ENCODE results near the gene BAIAP3. TPM values are rescaled to one million over a fixed set of nuclear protein-coding genes. Genes with fewer than 3 reads are reported as not detected.

BAIAP3 gene
- total and polyA plus RNA-seq, 2 of the 4 experiments (the other 2 are of a cell fraction), result 0.36 to 0.65 TPM

DNA sequence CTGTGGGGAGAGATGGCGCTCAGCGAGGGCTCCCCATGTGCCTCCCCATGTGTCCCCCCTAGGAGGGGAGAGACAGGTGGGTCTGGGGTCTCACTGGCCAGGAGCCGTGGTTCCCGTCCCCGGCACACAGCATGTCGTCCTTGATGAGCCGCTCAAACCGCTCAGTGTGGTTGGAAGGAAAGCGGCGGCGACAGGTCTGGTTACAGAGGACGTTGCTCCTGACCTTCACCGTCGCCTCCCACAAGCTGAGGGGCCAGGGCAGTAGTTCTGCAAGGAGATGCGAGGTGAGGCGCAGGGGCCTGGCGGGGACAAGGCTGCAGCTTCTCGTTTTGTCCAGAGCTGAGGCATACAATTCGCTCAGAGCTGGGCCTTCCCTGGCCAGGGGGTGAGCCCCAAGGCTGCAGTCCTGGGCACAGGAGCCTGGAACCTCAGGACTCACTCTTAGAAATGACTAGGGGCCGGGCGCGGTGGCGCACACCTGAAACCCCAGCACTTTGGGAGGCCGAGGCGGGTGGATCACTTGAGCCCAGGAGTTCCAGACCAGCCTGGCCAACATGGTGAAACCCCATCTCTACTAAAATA lies 46.8 kb upstream of the BAIAP3 start:
- Histone ChIP-seq H3K27ac (ENCODE audit: insufficient read depth, low read length) (no peak overlapping the region), H3K23ac (ENCODE audit: low read depth, low read length) (no peak overlapping the region), H4K8ac (ENCODE audit: low read depth in 2 of 2, low read length in 2 of 2) (no peak overlapping the region), H4K91ac (ENCODE audit: insufficient read depth, low read depth, low read length) (no peak overlapping the region), H3K18ac (ENCODE audit: low read depth, low read length) (no peak overlapping the region), H2BK20ac (ENCODE audit: low read depth, low read length) (no peak overlapping the region), H3K4me3 (ENCODE audit: insufficient read depth, low read depth, low read length) (no peak overlapping the region), H2AK9ac (replicated peaks; ENCODE audit: low read depth, low read length, poor library complexity) (no peak overlapping the region), H4K20me1 (ENCODE audit: insufficient read depth, low read length) (no peaks in the 10 kb centered on the region), H3K4ac (ENCODE audit: low read depth, low read length) (no peak overlapping the region), H2AK5ac (ENCODE audit: low read depth, low read length) (no peak overlapping the region), H4K5ac (ENCODE audit: low read depth, low read length) (no peak overlapping the region), H3K9me3 (ENCODE audit: control insufficient read depth, insufficient read depth, low read length) (no peaks in the 10 kb centered on the region), H3K4me2 (ENCODE audit: low read depth, low read length) (no peak overlapping the region), H3K4me1 (ENCODE audit: control insufficient read depth, insufficient read depth, low read length) (no peaks in the 10 kb centered on the region; the same call in 1 of the 2 replicates), H2AFZ (replicated peaks; ENCODE audit: low read length, poor library complexity) (no peak overlapping the region), H3K36me3 (ENCODE audit: control insufficient read depth, insufficient read depth, low read length) (no peaks in the 10 kb centered on the region), H3K27me3 (ENCODE audit: control insufficient read depth, insufficient read depth, low read length) (peaks cover 78% of the 10 kb centered on the region), H3K9me1 (ENCODE audit: insufficient read depth, low read length) (no peaks in the 10 kb centered on the region), H2BK120ac (ENCODE audit: low read depth, low read length) (no peak overlapping the region), H3K9ac (ENCODE audit: low read depth, low read length) (no peak overlapping the region), H3K14ac (replicated peaks; ENCODE audit: low read depth, low read length) (no peak overlapping the region), H3K56ac (ENCODE audit: extremely low read depth, insufficient read depth, low read length) (no peak overlapping the region; the same call in 1 of the 2 replicates), H2BK15ac (ENCODE audit: low read depth, low read length) (no peak overlapping the region), H2BK5ac (ENCODE audit: low read depth, low read length, poor library complexity, severe bottlenecking) (no peak overlapping the region), H3K79me1 (ENCODE audit: low read depth in 1 of 2, low read length in 2 of 2) (no peaks in the 10 kb centered on the region)
- ATAC-seq (ENCODE audit: low read depth), result no peak
- 57% methylated on average over 8 of the region's 25 CpGs; no CpG with 5 or more reads in 1 of the 2 experiments for WGBS, 2 experiments (ENCODE audit: extremely low coverage in 2 of 2, insufficient read length in 1 of 2)
- DNase-seq, result no peak
- in situ Hi-C loops (cut with MboI; ENCODE audit: low sequenced_read_pairs), result no loop called here
- TF ChIP-seq POLR2A (IDR thresholded peaks at IDR 0.05; ENCODE audit: low read depth, low read length) (no peak), SMC3 (IDR thresholded peaks at IDR 0.05; ENCODE audit: low read depth, low read length) (no peak), FOS (IDR thresholded peaks at IDR 0.05; ENCODE audit: low read depth, low read length) (no peak), RFX5 (IDR thresholded peaks at IDR 0.05; ENCODE audit: low read depth, low read length) (no peak), MAZ (IDR thresholded peaks at IDR 0.05; ENCODE audit: borderline replicate concordance, low read depth, low read length) (no peak), MAFK (IDR thresholded peaks at IDR 0.05; ENCODE audit: low read depth, low read length) (no peak), CEBPB (IDR thresholded peaks at IDR 0.05; ENCODE audit: low read depth, low read length) (no peak), MXI1 (IDR thresholded peaks at IDR 0.05; ENCODE audit: borderline replicate concordance, low read depth, low read length) (no peak), RAD21 (IDR thresholded peaks at IDR 0.05; ENCODE audit: low read length) (no peak), BHLHE40 (IDR thresholded peaks at IDR 0.05; ENCODE audit: low read depth, low read length) (no peak), NFE2L2 (IDR thresholded peaks at IDR 0.05; ENCODE audit: low read depth, low read length) (no peak), RCOR1 (IDR thresholded peaks at IDR 0.05; ENCODE audit: insufficient replicate concordance, low read length) (no peak), CHD1 (IDR thresholded peaks at IDR 0.05; ENCODE audit: low read depth, low read length) (no peak)
- TF ChIP-seq, protein P1, sequence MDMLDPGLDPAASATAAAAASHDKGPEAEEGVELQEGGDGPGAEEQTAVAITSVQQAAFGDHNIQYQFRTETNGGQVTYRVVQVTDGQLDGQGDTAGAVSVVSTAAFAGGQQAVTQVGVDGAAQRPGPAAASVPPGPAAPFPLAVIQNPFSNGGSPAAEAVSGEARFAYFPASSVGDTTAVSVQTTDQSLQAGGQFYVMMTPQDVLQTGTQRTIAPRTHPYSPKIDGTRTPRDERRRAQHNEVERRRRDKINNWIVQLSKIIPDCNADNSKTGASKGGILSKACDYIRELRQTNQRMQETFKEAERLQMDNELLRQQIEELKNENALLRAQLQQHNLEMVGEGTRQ (IDR thresholded peaks at IDR 0.05; ENCODE audit: low read depth, low read length), result no peak
- TF ChIP-seq, protein P2, sequence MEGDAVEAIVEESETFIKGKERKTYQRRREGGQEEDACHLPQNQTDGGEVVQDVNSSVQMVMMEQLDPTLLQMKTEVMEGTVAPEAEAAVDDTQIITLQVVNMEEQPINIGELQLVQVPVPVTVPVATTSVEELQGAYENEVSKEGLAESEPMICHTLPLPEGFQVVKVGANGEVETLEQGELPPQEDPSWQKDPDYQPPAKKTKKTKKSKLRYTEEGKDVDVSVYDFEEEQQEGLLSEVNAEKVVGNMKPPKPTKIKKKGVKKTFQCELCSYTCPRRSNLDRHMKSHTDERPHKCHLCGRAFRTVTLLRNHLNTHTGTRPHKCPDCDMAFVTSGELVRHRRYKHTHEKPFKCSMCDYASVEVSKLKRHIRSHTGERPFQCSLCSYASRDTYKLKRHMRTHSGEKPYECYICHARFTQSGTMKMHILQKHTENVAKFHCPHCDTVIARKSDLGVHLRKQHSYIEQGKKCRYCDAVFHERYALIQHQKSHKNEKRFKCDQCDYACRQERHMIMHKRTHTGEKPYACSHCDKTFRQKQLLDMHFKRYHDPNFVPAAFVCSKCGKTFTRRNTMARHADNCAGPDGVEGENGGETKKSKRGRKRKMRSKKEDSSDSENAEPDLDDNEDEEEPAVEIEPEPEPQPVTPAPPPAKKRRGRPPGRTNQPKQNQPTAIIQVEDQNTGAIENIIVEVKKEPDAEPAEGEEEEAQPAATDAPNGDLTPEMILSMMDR (conservative IDR thresholded peaks at IDR 0.05; ENCODE audit: low read depth, low read length), result no peak
- TF ChIP-seq, protein P3, sequence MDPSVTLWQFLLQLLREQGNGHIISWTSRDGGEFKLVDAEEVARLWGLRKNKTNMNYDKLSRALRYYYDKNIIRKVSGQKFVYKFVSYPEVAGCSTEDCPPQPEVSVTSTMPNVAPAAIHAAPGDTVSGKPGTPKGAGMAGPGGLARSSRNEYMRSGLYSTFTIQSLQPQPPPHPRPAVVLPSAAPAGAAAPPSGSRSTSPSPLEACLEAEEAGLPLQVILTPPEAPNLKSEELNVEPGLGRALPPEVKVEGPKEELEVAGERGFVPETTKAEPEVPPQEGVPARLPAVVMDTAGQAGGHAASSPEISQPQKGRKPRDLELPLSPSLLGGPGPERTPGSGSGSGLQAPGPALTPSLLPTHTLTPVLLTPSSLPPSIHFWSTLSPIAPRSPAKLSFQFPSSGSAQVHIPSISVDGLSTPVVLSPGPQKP (IDR thresholded peaks at IDR 0.05; ENCODE audit: borderline replicate concordance, low read depth, low read length), result no peak
- ChIA-PET CTCF (no interaction called here), POLR2A (ENCODE audit: unreplicated experiment) (interaction anchor here (0.5 kb wide), 1 partner anchor 53 kb away, joined by 3 read pairs; no protein-coding TSS in a partner anchor)
- no TSS peak for BruUV-seq (replicated peaks)
- intact Hi-C loops (cut with micrococcal nuclease), result no loop called here
- dilution Hi-C loops (cut with HindIII; ENCODE audit: low sequenced_read_pairs, unreplicated experiment), result no loop called here

Measured in IMR-90 (cell line).